GM10266 (cell line): Measurements from ENCODE around the gene C1orf21.

ENCODE experiments used
- DNase-seq: peaks from one replicate; pipeline ENCODE4 v3.0.0; 2012; ENCODE audit errors: extremely low spot score
- TF ChIP-seq, protein P1 (sequence below): IDR thresholded peaks from 2 replicates; pipeline ENCODE4 v1.5.1; 2012; ENCODE audit warnings: mild to moderate bottlenecking, low read depth; ENCODE audit not compliant: control insufficient read depth, insufficient read depth; ENCODE audit errors: missing control alignments

Gene C1orf21

DNA sequence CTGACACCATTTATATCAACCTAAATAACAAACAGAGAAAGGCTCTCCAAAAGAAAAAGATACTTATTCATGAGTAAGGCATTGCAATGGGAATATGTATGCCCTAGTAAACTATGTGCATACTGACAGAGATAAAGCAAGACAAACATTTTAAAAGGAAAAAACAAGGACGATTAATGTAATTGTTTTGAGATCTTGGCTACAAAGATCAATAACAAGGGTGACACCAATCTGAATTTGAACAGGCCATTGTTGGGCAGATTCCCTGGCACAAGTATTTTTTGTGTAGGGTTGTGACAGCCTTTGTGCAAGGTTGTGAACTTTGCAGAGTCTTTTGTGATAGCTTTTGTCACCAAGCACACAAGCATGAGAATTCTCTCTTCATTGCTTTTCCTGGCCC is 282.6 kb downstream of the C1orf21 start:
- no peak for DNase-seq
- TF ChIP-seq, protein P1, sequence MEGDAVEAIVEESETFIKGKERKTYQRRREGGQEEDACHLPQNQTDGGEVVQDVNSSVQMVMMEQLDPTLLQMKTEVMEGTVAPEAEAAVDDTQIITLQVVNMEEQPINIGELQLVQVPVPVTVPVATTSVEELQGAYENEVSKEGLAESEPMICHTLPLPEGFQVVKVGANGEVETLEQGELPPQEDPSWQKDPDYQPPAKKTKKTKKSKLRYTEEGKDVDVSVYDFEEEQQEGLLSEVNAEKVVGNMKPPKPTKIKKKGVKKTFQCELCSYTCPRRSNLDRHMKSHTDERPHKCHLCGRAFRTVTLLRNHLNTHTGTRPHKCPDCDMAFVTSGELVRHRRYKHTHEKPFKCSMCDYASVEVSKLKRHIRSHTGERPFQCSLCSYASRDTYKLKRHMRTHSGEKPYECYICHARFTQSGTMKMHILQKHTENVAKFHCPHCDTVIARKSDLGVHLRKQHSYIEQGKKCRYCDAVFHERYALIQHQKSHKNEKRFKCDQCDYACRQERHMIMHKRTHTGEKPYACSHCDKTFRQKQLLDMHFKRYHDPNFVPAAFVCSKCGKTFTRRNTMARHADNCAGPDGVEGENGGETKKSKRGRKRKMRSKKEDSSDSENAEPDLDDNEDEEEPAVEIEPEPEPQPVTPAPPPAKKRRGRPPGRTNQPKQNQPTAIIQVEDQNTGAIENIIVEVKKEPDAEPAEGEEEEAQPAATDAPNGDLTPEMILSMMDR: no peak

DNA sequence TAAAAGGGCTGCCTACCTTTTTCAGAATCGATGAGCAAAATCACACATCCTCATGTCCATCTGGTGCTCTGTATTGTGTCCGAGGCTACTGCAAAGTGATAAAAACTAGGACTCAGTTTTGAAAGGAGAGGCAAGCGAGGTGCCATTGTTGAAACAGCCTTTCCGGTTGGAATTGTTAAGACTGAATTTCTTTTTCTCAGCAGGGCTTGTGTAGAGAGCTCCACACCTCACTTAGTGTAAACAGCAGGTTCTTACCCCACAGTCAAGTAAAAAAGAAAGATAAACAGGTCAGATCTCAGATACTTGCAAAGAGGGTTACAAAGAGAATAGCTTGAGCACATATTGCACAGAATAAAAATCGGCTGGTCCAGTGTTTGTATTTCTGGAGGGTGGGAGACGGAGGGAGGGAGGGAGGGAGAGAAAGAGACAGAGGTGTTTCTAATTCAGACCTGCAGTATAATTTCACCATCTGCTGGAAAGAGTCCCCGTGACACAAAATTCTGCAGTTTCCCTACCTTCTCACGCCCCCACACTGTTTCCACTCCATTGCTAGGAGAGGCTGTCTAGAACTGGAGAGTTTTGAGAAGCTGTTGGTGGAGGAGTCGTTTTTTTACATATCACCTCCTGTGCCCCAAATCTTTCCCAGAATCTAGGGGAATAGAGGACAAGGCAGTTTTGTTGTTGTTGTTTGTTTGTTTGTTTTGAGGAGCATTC is 285.3 kb downstream of the C1orf21 start:
- DNase-seq: no peak
- TF ChIP-seq, protein P1: no peak

DNA sequence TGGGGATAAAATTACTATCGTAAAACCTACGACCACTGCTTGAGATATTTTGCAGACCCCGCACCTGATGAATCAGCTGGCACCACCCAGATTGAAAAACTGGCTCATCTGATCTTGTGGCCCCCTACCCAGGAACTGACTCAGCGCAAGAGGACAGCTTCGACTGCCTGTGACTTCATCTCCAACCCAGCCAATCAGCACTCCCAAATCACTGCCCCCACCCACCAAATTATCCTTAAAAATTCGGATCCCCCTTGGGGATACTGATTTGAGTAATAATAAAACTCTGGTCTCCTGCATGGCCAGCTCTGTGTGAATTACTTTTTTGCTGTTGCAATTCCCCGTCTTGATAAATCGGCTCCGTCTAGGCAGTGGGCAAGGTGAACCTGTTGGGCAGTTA is 286.5 kb downstream of the C1orf21 start:
- TF ChIP-seq, protein P1: no peak
- DNase-seq: no peak

DNA sequence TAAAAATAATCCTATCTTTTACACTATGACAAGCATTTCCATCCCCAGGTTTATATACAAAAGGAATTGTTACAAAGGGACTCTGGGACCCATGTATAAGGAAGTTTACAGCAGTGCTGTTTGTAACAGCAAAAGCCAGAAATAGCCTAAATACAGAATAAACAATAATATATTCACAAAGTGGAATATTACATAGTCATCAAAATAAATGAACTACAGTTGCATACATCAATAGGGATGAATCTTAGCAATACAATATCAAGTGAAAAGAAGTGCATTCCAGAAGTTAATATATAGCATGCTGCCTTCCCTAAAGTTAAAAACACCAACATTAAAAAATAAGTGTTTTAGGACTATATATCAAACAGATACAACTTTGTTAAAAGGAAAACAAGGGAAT is 290.5 kb downstream of the C1orf21 start:
- DNase-seq: no peak
- TF ChIP-seq, protein P1: no peak
